SJSA1 (cell line): ENCODE data around the gene SLC16A7. TPM values are rescaled to one million over a fixed set of nuclear protein-coding genes. Genes with fewer than 3 reads are reported as not detected.

Experiments
- DNase-seq, 2 experiments: peaks; one replicate each; pipeline ENCODE4 v3.0.0-alpha.2; 2015 to 2020; ENCODE audit warnings: low spot score in 2 of 2, low read depth in 1 of 2
- H3K27ac ChIP-seq: fragments of 250-450 bp; sonication (Bioruptor Pico); 2 replicates; pipeline ENCODE4 v1.5.1; 2020; ENCODE audit warnings: mild to moderate bottlenecking, moderate library complexity
- H3K27me3 ChIP-seq: fragments of 250-450 bp; sonication (Bioruptor Pico); replicated peaks from 2 replicates; pipeline ENCODE4 v1.5.1; 2020; ENCODE audit warnings: mild to moderate bottlenecking, moderate library complexity
- H3K36me3 ChIP-seq: fragments of 250-450 bp; sonication (Bioruptor Pico); 2 replicates; pipeline ENCODE4 v1.5.1; 2020; ENCODE audit warnings: mild to moderate bottlenecking
- H3K4me1 ChIP-seq: fragments of 250-450 bp; sonication (Bioruptor Pico); replicated peaks from 2 replicates; pipeline ENCODE4 v1.6.1; 2021; ENCODE audit warnings: mild to moderate bottlenecking
- H3K4me3 ChIP-seq: fragments of 250-450 bp; sonication (Bioruptor Pico); 2 replicates; pipeline ENCODE4 v1.5.1; 2020; ENCODE audit warnings: mild to moderate bottlenecking
- H3K9me3 ChIP-seq: fragments of 250-450 bp; sonication (Bioruptor Pico); replicated peaks from 2 replicates; pipeline ENCODE4 v1.5.1; 2020; ENCODE audit warnings: mild to moderate bottlenecking
- total RNA-seq: library from RNA; depleted of rRNA; stranded (reverse); fragments of >200 nt; shearing (Covaris generic); gene quantifications from 2 replicates; pipeline ENCODE4 v1.2.3, GENCODE V29; 2014

Gene SLC16A7
- total RNA-seq, 1 experiment from 2014 or later, result 11.7 TPM

- no peak for DNase-seq
- no peaks in the 10 kb centered on the region for H3K36me3 ChIP-seq
- H3K27me3 ChIP-seq, result no peaks in the 10 kb centered on the region
- H3K4me3 ChIP-seq, result no peak overlapping the region
- H3K4me1 ChIP-seq, result no peaks in the 10 kb centered on the region
- no peak overlapping the region for H3K27ac ChIP-seq
- H3K9me3 ChIP-seq, result 0 out of 2 replicates have a peak, but pooled peaks cover 3% of the 10 kb centered on the region
Measured at GRCh38 chr12:59664495-59664894, 68.7 kb downstream of the SLC16A7 start.

- no peak overlapping the region for H3K27ac ChIP-seq
- H3K4me3 ChIP-seq, result no peak overlapping the region
- H3K4me1 ChIP-seq, result no peaks in the 10 kb centered on the region
- H3K36me3 ChIP-seq, result no peaks in the 10 kb centered on the region
- H3K9me3 ChIP-seq, result 0 out of 2 replicates have a peak, but pooled peaks cover 3% of the 10 kb centered on the region
- no peaks in the 10 kb centered on the region for H3K27me3 ChIP-seq
- DNase-seq, result no peak
Measured at GRCh38 chr12:59665701-59666100, 69.9 kb downstream of the SLC16A7 start.

GRCh38 chr12:59668674-59669073 is 72.8 kb downstream of the SLC16A7 start:
- Histone ChIP-seq H3K9me3 (0 out of 2 replicates have a peak, but pooled peaks cover 3% of the 10 kb centered on the region), H3K27ac (no peak overlapping the region), H3K36me3 (no peaks in the 10 kb centered on the region), H3K4me1 (no peaks in the 10 kb centered on the region), H3K4me3 (no peak overlapping the region), H3K27me3 (no peaks in the 10 kb centered on the region)
- no peak for DNase-seq

- Histone ChIP-seq H3K27me3 (no peaks in the 10 kb centered on the region), H3K27ac (no peak overlapping the region), H3K4me3 (no peak overlapping the region), H3K36me3 (no peaks in the 10 kb centered on the region), H3K9me3 (no peaks in the 10 kb centered on the region), H3K4me1 (no peaks in the 10 kb centered on the region)
- no peak for DNase-seq
Measured at GRCh38 chr12:59672273-59672672, 76.4 kb downstream of the SLC16A7 start.

GRCh38 chr12:59675461-59675860 is 79.6 kb downstream of the SLC16A7 start:
- H3K27ac ChIP-seq, result no peak overlapping the region
- DNase-seq, result no peak
- H3K4me1 ChIP-seq, result no peaks in the 10 kb centered on the region
- H3K36me3 ChIP-seq, result no peaks in the 10 kb centered on the region
- H3K27me3 ChIP-seq, result no peaks in the 10 kb centered on the region
- H3K9me3 ChIP-seq, result no peaks in the 10 kb centered on the region
- no peak overlapping the region for H3K4me3 ChIP-seq

- H3K36me3 ChIP-seq, result no peaks in the 10 kb centered on the region
- H3K27me3 ChIP-seq, result no peaks in the 10 kb centered on the region
- H3K9me3 ChIP-seq, result no peaks in the 10 kb centered on the region
- H3K27ac ChIP-seq, result no peak overlapping the region
- no peaks in the 10 kb centered on the region for H3K4me1 ChIP-seq
- H3K4me3 ChIP-seq, result no peak overlapping the region
- DNase-seq, result no peak
Measured at GRCh38 chr12:59677857-59678256, 82.0 kb downstream of the SLC16A7 start.

GRCh38 chr12:59678759-59679411 is 83.1 kb downstream of the SLC16A7 start:
- Histone ChIP-seq H3K27ac (no peak overlapping the region), H3K4me1 (no peaks in the 10 kb centered on the region), H3K4me3 (no peak overlapping the region), H3K9me3 (no peaks in the 10 kb centered on the region), H3K27me3 (no peaks in the 10 kb centered on the region), H3K36me3 (no peaks in the 10 kb centered on the region)
- DNase-seq, result no peak

- Histone ChIP-seq H3K36me3 (no peaks in the 10 kb centered on the region), H3K9me3 (no peaks in the 10 kb centered on the region), H3K4me3 (no peak overlapping the region), H3K27ac (no peak overlapping the region), H3K27me3 (no peaks in the 10 kb centered on the region), H3K4me1 (no peaks in the 10 kb centered on the region)
- no peak for DNase-seq
Measured at GRCh38 chr12:59689776-59690175, 93.9 kb downstream of the SLC16A7 start.

GRCh38 chr12:59695379-59695778 is 99.5 kb downstream of the SLC16A7 start:
- no peaks in the 10 kb centered on the region for H3K9me3 ChIP-seq
- H3K27me3 ChIP-seq, result no peaks in the 10 kb centered on the region
- no peak overlapping the region for H3K27ac ChIP-seq
- no peak overlapping the region for H3K4me3 ChIP-seq
- H3K36me3 ChIP-seq, result no peaks in the 10 kb centered on the region
- no peak for DNase-seq
- H3K4me1 ChIP-seq, result no peaks in the 10 kb centered on the region

- no peaks in the 10 kb centered on the region for H3K36me3 ChIP-seq
- no peak overlapping the region for H3K4me3 ChIP-seq
- no peak overlapping the region for H3K27ac ChIP-seq
- no peaks in the 10 kb centered on the region for H3K4me1 ChIP-seq
- H3K9me3 ChIP-seq, result no peaks in the 10 kb centered on the region
- no peaks in the 10 kb centered on the region for H3K27me3 ChIP-seq
- no peak for DNase-seq
Measured at GRCh38 chr12:59698600-59698999, 102.8 kb downstream of the SLC16A7 start.

- no peaks in the 10 kb centered on the region for H3K27me3 ChIP-seq
- no peaks in the 10 kb centered on the region for H3K4me1 ChIP-seq
- H3K9me3 ChIP-seq, result no peaks in the 10 kb centered on the region
- H3K36me3 ChIP-seq, result no peaks in the 10 kb centered on the region
- no peak for DNase-seq
- H3K27ac ChIP-seq, result no peak overlapping the region
- no peak overlapping the region for H3K4me3 ChIP-seq
Measured at GRCh38 chr12:59699421-59700152, 103.8 kb downstream of the SLC16A7 start.

- no peak for DNase-seq
- Histone ChIP-seq H3K27ac (no peak overlapping the region), H3K36me3 (no peaks in the 10 kb centered on the region), H3K4me1 (no peaks in the 10 kb centered on the region), H3K9me3 (no peaks in the 10 kb centered on the region), H3K4me3 (no peak overlapping the region), H3K27me3 (no peaks in the 10 kb centered on the region)
Measured at GRCh38 chr12:59700153-59700450, 104.3 kb downstream of the SLC16A7 start.

- H3K4me1 ChIP-seq, result no peaks in the 10 kb centered on the region
- H3K36me3 ChIP-seq, result no peaks in the 10 kb centered on the region
- no peak for DNase-seq
- H3K9me3 ChIP-seq, result no peaks in the 10 kb centered on the region
- H3K4me3 ChIP-seq, result no peak overlapping the region
- H3K27ac ChIP-seq, result no peak overlapping the region
- no peaks in the 10 kb centered on the region for H3K27me3 ChIP-seq
Measured at GRCh38 chr12:59708064-59708463, 112.2 kb downstream of the SLC16A7 start.

GRCh38 chr12:59708484-59708883 is 112.7 kb downstream of the SLC16A7 start:
- no peak overlapping the region for H3K4me3 ChIP-seq
- no peaks in the 10 kb centered on the region for H3K36me3 ChIP-seq
- no peaks in the 10 kb centered on the region for H3K4me1 ChIP-seq
- no peaks in the 10 kb centered on the region for H3K27me3 ChIP-seq
- H3K9me3 ChIP-seq, result no peaks in the 10 kb centered on the region
- H3K27ac ChIP-seq, result no peak overlapping the region
- DNase-seq, result no peak
